ENCODE results near the gene ASTN2.

The ASTN2 gene

GRCh38 chr9:116549061-116549664 lies 865.7 kb downstream of the ASTN2 start:
- DNase-seq, result no peak

- DNase-seq, result no peak
Observed at GRCh38 chr9:116547729-116548426, 867.0 kb downstream of the ASTN2 start.

- no peak for DNase-seq
Observed at GRCh38 chr9:116546711-116547581, 867.9 kb downstream of the ASTN2 start.

DNA sequence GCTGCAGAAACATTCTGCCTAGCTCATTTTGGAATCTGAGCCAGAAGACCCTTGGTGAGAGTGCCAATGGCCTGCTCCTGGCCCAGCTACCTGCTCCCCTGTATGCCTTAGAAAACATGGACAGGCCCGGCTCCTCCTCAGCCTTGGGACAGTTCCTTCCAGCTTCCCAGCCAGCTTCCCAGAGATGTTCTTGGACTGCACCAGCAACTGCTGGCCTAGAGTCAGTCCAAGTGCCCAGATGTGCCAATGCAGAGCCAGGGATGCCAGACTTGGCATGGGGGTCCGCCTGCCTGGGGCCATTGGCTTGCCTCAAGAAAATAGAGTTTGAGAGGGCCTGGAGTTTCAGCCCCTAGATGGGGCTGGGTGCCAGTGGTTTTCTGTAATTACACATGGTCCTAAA lies 870.0 kb downstream of the ASTN2 start:
- no peak for DNase-seq

GRCh38 chr9:116543731-116544400 lies 871.0 kb downstream of the ASTN2 start:
- DNase-seq, result no peak

DNA sequence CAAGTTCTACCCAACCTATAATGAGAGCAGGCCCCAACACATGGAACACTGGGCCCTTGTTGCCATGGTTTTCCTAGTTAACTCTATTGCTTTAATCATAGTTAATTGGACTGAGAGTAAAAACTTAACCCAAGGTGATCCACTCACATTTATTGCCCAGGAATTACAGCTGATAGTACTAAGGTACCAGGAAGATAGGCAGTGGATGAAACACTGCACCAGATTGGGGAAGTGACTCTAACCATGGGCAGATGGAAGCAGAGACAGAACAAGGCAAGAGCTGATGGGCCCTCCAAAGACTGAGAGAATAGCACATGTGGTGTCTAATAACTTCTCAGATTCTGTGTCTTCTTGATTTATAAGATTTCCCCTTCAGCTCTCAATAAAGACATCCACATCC lies 873.5 kb downstream of the ASTN2 start:
- DNase-seq, result no peak

- no peak for DNase-seq
Observed at GRCh38 chr9:116539549-116539948, 875.3 kb downstream of the ASTN2 start.

DNA sequence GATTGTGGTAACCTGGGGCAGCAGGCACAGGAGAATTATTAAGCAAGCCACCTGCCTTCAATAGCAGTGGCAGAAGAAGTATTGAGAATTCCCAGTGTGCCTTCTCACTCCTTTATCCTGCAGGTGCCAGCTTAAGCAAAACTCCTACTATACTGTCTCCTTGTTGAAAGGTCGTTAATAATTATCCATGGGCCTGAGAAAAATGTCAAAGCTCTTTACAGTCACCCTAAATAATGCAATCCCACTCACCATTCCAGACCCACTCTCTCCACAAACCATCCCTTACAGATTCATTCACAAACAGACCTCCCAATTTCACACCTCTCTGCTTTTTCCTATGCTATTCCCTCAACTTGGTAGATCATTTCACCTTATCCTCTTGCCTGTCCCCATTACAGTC lies 889.2 kb downstream of the ASTN2 start:
- no peak for DNase-seq

DNA sequence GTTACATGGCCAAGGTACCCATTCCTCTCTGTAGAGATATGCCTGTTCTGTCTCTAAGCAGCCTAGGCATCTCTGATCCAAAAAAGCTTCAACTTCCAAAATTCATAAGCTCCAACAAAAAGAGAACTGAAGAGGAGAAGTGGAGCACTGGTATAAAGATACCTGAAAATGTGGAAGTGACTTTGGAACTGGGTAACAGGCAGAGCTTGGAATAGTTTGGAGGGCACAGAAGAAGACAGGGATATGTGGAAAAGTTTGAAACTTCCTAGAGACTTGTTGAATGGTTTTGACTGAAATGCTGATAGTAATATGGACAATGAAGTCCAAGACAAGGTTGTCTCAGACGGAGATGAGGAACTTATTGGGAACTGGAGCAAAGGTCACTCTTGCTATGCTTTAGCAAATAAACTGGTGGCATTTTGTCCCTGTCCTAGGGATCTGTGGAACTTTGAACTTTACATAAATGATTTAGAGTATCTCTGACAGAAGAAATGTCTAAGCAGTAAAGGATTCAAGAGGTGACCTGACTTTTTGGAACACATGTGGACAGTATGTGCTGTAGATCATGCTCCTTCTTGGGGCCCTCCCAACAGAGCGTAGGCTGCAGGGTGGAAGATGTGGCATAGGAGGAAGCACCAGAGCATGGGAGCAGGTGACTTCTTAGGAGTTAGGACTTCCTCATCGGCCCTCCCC lies 889.9 kb downstream of the ASTN2 start:
- no peak for DNase-seq

GRCh38 chr9:116520218-116520617 lies 894.6 kb downstream of the ASTN2 start:
- DNase-seq, result no peak

DNA sequence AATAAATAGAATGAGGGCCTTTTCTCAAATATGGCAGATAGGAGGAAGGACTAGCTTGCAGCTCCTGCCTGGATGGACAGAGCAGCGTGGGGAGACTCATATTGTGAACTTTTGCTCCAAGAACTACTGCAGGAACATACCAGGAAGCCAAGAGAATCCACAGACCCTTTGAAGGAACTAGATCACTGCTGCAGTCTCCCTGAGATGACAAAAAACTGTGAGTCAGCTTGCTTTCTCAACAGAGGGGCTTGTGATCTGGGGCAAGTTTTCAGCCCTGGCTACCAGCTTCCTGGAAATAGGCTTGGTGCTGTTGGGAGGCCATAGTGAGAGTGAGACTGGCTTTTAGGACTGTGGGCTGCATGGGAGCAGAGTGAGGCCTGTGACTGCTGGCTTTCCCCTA lies 898.4 kb downstream of the ASTN2 start:
- no peak for DNase-seq

DNA sequence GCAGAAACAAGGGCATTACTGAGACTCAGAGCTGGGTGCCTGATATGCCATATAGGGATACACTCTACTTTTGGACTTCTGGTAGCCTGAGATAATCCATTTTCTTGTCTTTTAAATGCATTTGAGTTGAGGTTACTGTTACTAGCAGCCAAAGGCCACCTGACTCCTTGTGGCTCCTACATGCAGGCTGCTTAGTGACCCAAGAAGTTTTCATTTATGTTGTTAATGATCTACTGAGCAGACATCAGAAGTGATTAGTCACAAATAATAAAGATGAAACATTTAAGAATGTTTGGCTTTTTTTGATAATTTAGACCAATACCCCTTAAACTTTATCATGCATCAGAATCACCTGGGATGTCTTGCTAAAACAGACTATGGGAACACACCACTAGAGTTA lies 899.3 kb downstream of the ASTN2 start:
- no peak for DNase-seq

DNA sequence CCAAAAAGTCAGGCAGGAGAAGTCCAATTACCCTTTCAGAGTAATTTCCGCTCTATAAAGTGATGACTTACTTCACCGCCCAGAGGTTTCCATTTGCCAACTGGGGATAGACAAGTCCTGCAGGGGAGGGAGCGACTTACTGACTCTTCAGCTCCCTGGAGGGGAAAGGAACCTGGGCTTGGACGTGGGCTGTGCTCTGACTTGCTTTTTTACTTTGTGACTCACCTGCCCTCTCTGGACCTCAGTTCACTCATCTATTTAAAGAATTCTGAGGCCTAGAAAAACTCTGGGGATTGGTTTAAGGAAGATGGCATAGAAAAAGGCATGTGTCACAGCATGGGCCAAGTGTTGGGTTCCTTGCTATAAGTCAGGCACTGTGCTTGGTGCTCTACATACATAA lies 908.2 kb downstream of the ASTN2 start:
- no peak for DNase-seq

- no peak for DNase-seq
Observed at GRCh38 chr9:116504893-116505480, 909.9 kb downstream of the ASTN2 start.

GRCh38 chr9:116504081-116504480 lies 910.8 kb downstream of the ASTN2 start:
- DNase-seq, result no peak

DNA sequence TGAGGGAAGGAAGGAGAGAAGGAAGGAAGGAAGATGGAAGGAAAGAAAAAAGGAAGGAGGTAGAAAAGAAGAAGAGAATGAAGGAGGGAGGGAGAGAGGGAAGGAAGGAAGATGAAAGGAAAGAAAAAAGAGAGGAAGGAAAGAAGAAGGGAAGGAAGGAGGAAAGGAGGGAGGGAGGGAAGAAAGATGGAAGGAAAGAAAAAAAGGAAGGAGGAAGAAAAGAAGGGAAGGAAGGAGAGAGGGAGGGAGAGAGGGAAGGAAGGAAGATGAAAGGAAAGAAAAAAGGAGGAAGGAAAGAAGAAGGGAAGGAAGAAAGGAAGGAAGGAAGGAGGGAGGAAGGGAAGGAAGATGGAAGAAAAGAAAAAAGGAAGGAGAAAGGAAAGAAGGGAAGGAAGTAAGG lies 912.1 kb downstream of the ASTN2 start:
- DNase-seq, result no peak

- DNase-seq, result no peak
Observed at GRCh38 chr9:116501871-116502270, 913.0 kb downstream of the ASTN2 start.

DNA sequence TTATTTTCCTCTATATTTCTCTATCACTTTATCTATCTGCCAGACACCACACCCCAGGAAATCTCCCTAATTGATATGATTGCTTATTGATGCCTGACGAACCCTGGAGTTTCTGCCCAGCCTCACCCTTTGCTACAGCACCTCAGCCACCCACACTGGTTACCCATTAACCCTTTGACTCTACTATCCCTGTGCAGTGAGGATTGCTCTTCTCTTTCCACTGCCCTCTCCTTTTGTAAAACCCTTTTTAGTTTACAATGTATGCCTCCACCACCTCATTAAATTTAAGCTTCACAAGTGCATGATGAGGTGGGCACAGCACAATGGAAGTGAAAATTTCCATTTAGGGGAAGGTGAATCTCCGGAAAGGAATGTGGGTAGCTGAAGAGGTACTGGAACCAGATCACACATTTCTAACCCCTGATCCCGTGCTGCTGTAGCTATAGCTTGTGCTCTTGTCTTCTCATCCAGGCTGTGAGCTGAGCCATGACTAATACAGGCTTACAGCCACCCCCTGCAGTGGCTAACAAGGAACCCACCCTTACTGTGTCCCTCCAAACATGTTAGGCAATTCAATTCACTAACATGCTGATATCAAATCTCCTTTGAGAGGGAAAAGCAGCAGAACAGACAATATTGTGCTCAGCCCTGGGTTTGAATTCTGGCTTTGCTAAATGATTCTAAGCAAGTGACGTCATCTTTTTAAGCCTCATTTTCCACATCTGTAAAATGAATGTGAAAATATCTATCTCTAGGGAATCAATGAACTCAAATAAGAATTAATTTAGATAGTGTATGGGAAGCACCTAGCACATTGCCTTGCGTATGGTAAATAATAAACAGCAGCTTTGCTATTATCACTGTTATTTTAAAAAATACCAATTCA lies 914.6 kb downstream of the ASTN2 start:
- DNase-seq, result no peak

DNA sequence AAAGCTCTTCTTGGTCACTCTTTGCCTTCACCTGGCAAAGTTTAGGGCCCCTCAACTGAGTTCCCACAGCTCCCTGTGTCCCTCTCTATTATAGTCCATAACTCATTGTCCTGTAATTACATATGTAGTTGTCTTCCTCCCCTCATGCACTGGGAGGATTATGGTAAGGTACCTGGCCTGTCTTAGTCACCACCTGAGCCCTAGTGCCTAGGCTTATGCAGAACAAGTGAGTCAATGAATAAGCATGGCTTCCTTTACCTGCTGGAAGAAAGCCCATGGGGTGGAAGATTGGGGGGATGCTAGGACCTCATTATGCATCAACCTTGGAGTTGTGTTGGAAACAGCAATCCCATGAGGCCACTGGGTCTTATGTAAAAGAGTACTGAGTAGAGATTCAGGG lies 915.4 kb downstream of the ASTN2 start:
- no peak for DNase-seq

DNA sequence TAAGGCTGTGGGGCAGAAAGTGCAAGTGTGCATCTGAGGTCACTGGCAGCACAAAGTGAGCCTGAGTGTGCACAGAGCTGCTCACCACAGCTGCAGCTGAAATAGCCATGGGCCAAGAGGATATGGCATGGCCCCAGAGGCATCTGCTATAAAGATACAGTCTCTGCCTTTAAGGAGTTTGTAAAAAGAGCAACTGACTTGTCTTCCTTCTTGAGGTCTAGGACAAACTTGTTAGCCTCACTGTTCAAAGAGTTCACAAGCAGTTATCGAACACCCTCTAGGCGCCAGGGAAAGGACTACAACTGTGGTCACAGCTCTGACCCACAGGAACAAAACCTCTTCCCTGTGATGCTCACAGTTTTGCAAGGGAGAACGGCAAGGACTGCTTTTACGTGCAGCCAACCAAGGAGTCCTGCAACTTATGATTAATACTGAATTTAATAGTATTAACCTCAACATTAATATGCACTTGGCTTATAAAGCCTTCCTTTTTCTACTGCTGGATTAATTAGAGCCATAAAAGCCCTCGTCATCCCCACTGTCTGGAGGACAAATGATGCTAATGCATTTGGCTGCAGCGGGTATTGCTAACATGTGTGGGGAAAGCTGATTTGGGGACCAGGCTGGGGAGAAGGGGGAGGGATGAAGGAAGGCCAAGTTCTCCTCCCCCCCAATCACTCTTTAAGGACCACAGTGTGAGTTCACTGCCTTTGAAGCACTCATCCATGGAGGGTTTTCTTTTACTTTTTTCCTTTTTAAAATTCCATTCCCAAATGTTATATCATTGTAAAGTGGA lies 917.6 kb downstream of the ASTN2 start:
- DNase-seq, result no peak

Data from NCI-H2081 (cell line).